Fibroblast of lung (primary cell): ENCODE data around the gene KMT2A.

Source experiments
- EZH2 ChIP-seq: IDR thresholded peaks from 2 replicates; pipeline ENCODE4 v1.5.1; 2012; ENCODE audit warnings: low read length, control low read depth, mild to moderate bottlenecking; ENCODE audit errors: missing control alignments
- TF ChIP-seq, protein P1 (sequence below), 2 donors: IDR thresholded peaks in 1 of 2; conservative IDR thresholded peaks in 1 of 2; 1 replicate in 1 of 2; 2 replicates in 1 of 2; pipeline ENCODE4 v1.5.1; 2011 to 2012; ENCODE audit warnings: low read length in 2 of 2, control low read depth in 1 of 2, inconsistent platforms in 1 of 2, low read depth in 1 of 2, mild to moderate bottlenecking in 1 of 2

DNA sequence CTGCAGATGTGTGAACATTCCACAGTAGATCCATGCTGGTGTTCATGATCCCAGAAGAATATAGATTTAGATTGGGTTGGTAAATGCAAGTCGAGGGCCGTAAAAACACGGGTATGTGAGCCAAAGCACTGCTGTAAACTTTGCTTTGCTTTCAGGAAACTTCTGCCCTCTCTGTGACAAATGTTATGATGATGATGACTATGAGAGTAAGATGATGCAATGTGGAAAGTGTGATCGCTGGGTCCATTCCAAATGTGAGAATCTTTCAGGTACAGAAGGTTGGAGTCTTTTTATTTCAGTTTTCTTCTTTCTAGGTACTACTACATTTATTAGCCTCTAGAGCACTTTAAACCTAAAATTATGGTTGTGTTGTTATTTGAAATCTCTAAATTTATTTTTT, 54.7 kb downstream of the KMT2A start:
- TF ChIP-seq, protein P1, sequence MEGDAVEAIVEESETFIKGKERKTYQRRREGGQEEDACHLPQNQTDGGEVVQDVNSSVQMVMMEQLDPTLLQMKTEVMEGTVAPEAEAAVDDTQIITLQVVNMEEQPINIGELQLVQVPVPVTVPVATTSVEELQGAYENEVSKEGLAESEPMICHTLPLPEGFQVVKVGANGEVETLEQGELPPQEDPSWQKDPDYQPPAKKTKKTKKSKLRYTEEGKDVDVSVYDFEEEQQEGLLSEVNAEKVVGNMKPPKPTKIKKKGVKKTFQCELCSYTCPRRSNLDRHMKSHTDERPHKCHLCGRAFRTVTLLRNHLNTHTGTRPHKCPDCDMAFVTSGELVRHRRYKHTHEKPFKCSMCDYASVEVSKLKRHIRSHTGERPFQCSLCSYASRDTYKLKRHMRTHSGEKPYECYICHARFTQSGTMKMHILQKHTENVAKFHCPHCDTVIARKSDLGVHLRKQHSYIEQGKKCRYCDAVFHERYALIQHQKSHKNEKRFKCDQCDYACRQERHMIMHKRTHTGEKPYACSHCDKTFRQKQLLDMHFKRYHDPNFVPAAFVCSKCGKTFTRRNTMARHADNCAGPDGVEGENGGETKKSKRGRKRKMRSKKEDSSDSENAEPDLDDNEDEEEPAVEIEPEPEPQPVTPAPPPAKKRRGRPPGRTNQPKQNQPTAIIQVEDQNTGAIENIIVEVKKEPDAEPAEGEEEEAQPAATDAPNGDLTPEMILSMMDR (conservative IDR thresholded peaks at IDR 0.05 in 1 of 2, IDR thresholded peaks at IDR 0.05 in 1 of 2; ENCODE audit: low read depth in 1 of 2, low read length in 2 of 2) = no peak
- no peak for TF ChIP-seq EZH2
